Adrenal gland (tissue), 5 donors: ENCODE results near the gene HCFC2.

Source experiments
- CTCF ChIP-seq, 6 experiments: fragments of 450-650 bp in 4 of 6; fragments of 200-600 bp in 2 of 6; sonication (generic) in 1 of 6; IDR thresholded peaks; 1 replicate in 5 of 6; 2 replicates in 1 of 6; pipeline versions ENCODE4 v1.5.1 to v1.8.0; 2016 to 2021; ENCODE audit warnings: antibody characterized with exemption in 6 of 6, mild to moderate bottlenecking in 2 of 6, moderate library complexity in 1 of 6
- POLR2A ChIP-seq, 2 donors: fragments of 450-650 bp; IDR thresholded peaks; one replicate each; pipeline ENCODE4 v1.6.1; 2017; ENCODE audit warnings: antibody characterized with exemption in 2 of 2, mild to moderate bottlenecking in 2 of 2, moderate library complexity in 1 of 2
- donor health status: DM: no; HTN: no; CAD: no.

- no peak for TF ChIP-seq CTCF (IDR thresholded peaks at IDR 0.05)
- no peak for TF ChIP-seq POLR2A (IDR thresholded peaks at IDR 0.05)
Observed at GRCh38 chr12:104080764-104081163, 16.4 kb downstream of the HCFC2 start.
